AG04450 (cell line): ENCODE measurements around the gene SORCS3. TPM values are rescaled to one million over a fixed set of nuclear protein-coding genes. Genes with fewer than 3 reads are reported as not detected.

ENCODE experiments used
- CTCF ChIA-PET: fragments of 300-600, 350-600 bp; formaldehyde crosslinking; extraction: SDS; loops from one replicate; lab custom pipeline; 2022; ENCODE audit warnings: antibody characterized with exemption, inconsistent platforms; lab: Charles Lee
- POLR2A ChIA-PET: fragments of 350-600 bp; formaldehyde crosslinking; extraction: SDS; loops from one replicate; lab custom pipeline; 2021; ENCODE audit warnings: antibody characterized with exemption, inconsistent platforms; lab: Yijun Ruan, JAX
- DNase-seq: peaks from one replicate; pipeline ENCODE4 v3.0.0-alpha.2; 2011; ENCODE audit warnings: low read depth, low spot score
- H3K27ac ChIP-seq: one replicate; pipeline ENCODE4 v1.5.1; 2012; ENCODE audit warnings: low read depth, low read length, control low read depth
- H3K27me3 ChIP-seq: one replicate; pipeline ENCODE4 v1.6.0; 2012; ENCODE audit warnings: low read length; ENCODE audit not compliant: control insufficient read depth, insufficient read depth
- H3K4me3 ChIP-seq: 2 replicates; pipeline ENCODE4 v1.5.1; 2011; ENCODE audit warnings: mild to moderate bottlenecking, low read depth, low read length, control low read depth
- H3K9me3 ChIP-seq: 2 replicates; pipeline ENCODE4 v1.5.1; 2012; ENCODE audit warnings: low read length; ENCODE audit not compliant: control insufficient read depth, insufficient read depth
- polyA plus RNA-seq: library from polyadenylated mRNA; depleted of rRNA; stranded (reverse); fragments of >200 nt; gene quantifications from 2 replicates; pipeline ENCODE4 v1.2.3, GENCODE V29; 2011
- TF ChIP-seq, protein P1 (sequence below): IDR thresholded peaks from 2 replicates; pipeline ENCODE4 v1.5.1; 2011; ENCODE audit warnings: low read depth, low read length, control low read depth, inconsistent platforms

SORCS3 gene
- polyA plus RNA-seq, 1 experiment = not detected

DNA sequence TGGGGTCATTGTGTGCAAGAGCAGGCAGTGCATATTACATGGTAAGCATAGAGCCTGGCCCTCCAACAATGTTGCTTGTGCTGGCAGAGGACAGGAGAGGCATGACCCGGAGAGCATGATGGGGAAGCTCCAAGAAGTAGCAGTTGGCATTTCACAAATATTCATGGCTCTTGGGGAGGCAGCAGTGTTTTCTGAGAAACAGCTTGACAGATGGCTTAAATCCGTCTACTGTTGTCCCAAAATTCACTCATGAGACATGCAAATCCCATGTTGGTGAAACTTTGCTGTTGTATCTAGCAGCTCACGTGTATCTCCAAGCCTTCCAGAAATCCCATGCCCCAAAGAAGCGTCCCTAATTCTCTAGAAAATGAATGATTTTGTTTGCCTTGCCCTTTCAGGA, 487.0 kb downstream of the SORCS3 start:
- H3K4me3 ChIP-seq = no peak overlapping the region
- POLR2A ChIA-PET = no interaction called here
- TF ChIP-seq, protein P1, sequence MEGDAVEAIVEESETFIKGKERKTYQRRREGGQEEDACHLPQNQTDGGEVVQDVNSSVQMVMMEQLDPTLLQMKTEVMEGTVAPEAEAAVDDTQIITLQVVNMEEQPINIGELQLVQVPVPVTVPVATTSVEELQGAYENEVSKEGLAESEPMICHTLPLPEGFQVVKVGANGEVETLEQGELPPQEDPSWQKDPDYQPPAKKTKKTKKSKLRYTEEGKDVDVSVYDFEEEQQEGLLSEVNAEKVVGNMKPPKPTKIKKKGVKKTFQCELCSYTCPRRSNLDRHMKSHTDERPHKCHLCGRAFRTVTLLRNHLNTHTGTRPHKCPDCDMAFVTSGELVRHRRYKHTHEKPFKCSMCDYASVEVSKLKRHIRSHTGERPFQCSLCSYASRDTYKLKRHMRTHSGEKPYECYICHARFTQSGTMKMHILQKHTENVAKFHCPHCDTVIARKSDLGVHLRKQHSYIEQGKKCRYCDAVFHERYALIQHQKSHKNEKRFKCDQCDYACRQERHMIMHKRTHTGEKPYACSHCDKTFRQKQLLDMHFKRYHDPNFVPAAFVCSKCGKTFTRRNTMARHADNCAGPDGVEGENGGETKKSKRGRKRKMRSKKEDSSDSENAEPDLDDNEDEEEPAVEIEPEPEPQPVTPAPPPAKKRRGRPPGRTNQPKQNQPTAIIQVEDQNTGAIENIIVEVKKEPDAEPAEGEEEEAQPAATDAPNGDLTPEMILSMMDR = no peak
- no peak for DNase-seq
- H3K9me3 ChIP-seq = peaks cover 7% of the 10 kb centered on the region; the same call in 1 of the 2 replicates
- H3K27me3 ChIP-seq = no peaks in the 10 kb centered on the region
- CTCF ChIA-PET = no interaction called here
- no peak overlapping the region for H3K27ac ChIP-seq

DNA sequence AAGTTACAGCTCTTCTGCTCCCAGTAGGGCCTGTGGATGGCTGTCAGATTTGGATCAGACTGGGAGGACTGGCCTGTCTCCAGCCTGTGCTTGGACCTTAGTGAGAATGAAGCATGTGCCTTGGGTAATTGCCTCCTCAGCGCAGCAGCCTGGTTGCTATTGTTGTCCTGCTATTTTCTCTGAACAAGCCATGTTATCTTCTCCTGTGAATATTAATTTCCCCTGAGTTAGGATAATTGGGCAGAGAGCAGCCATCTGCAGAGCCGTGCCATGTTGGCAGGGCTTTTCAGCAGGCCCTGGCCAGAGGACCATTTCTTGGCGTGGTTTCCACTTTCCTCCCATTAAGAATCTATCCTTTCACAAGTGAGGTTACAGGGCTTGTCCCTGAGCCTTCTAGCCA, 497.3 kb downstream of the SORCS3 start:
- Histone ChIP-seq H3K4me3 (no peak overlapping the region), H3K27ac (no peak overlapping the region), H3K9me3 (peaks cover 18% of the 10 kb centered on the region; the same call in 1 of the 2 replicates), H3K27me3 (no peaks in the 10 kb centered on the region)
- ChIA-PET CTCF (no interaction called here), POLR2A (no interaction called here)
- DNase-seq = no peak
- TF ChIP-seq, protein P1 = no peak

DNA sequence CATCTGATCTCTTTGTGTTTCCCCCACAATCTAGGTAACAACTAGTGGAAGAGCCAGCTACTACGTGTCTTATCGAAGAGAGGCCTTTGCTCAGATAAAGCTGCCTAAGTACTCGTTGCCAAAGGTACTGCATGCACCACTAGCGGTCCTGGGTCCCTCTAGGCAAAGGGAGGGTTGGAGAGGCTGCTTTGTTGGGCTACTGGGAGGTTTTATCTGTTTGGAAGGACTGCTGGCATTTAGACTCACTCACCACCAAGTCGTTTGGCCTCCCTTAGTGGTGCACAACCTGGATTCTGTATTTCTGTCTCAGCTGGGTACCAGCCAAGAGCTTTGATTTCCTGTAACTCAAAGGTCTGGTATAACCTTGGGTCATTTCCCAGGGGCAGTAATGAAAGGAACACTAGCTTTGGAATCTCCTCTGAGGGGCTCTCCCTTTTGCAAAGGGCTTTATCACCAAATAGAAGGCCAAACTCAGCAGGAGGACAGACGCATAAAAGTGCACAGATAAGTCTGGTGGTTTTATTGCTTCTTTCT, 498.3 kb downstream of the SORCS3 start:
- Histone ChIP-seq H3K4me3 (no peak overlapping the region), H3K27me3 (no peaks in the 10 kb centered on the region), H3K27ac (no peak overlapping the region), H3K9me3 (peaks cover 15% of the 10 kb centered on the region; the same call in 1 of the 2 replicates)
- ChIA-PET POLR2A (no interaction called here), CTCF (no interaction called here)
- DNase-seq = no peak
- TF ChIP-seq, protein P1 = no peak

DNA sequence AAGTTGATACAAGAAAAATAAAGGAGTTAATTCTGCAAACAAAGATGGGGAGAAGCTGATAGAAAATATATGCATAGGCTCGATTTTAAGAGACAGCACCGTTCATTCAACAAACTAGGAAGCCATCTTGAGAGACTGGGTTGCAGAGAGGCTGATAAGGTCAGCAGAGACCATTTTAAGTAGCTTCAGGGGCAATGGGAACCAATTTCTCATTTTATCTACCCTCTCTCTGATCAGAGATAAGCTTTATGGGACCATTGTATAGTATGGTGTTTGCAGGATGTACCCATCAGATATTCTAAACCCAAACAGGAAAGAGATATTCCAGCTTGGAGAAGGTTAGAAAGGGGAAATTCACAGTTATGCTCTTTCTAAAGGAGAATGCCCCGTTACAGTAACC, 499.5 kb downstream of the SORCS3 start:
- CTCF ChIA-PET = no interaction called here
- no peaks in the 10 kb centered on the region for H3K27me3 ChIP-seq

DNA sequence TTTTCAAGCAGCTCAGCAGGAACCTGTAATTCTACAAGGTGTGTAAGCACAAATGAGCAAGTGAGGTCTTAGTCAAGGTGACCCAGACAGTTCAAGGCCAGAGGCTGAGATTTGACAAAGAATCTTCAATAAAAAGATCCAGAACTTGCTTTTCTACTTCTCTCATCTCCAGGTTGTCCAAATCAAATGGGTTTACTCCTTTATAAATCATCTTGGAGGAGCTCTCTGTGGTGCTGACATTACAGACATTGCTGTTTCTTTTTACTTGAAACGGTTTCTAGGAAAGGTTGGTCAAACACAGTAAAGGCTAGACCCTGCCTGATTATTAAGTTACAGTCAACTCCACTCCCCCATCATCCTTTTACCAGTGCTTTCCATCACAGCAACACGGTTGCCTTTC, 504.6 kb downstream of the SORCS3 start:
- TF ChIP-seq, protein P1 = no peak
- Histone ChIP-seq H3K27ac (no peak overlapping the region), H3K27me3 (no peaks in the 10 kb centered on the region), H3K4me3 (no peak overlapping the region), H3K9me3 (peaks cover 8% of the 10 kb centered on the region; the same call in 1 of the 2 replicates)
- ChIA-PET POLR2A (no interaction called here), CTCF (no interaction called here)
- no peak for DNase-seq

More for the DNA sequence above, 499.5 kb downstream of the SORCS3 start:
- Histone ChIP-seq H3K27ac (no peak overlapping the region), H3K4me3 (no peak overlapping the region), H3K9me3 (peaks cover 12% of the 10 kb centered on the region; the same call in 1 of the 2 replicates)
- TF ChIP-seq, protein P1 = no peak
- DNase-seq = no peak
- POLR2A ChIA-PET = no interaction called here
